ENCODE measurements around the gene METRNL. TPM values are rescaled to one million over a fixed set of nuclear protein-coding genes. Genes with fewer than 3 reads are reported as not detected.
"Not testable (repeated sequence)": the region's sequence is repeated elsewhere in the genome, so short reads cannot be mapped to it uniquely, and the experiment has no call there.

Gene METRNL
- total RNA-seq, 1 donor from 2014 or later, result 156 TPM

GRCh38 chr17:83047182-83047478 lies 32.3 kb upstream of the METRNL start:
- Histone ChIP-seq H3K4me1 (peaks cover 11% of the 10 kb centered on the region), H3K27me3 (no peaks in the 10 kb centered on the region), H3K9me3 (no peaks in the 10 kb centered on the region), H3K4me3 (no peak overlapping the region), H3K36me3 (peaks cover 0 to 1% of the 10 kb centered on the region in 2 donors), H3K27ac (no peak overlapping the region)
- TF ChIP-seq CTCF (IDR thresholded peaks at IDR 0.05) (no peak), POLR2A (IDR thresholded peaks at IDR 0.05) (no peak), POLR2AphosphoS5 (IDR thresholded peaks at IDR 0.05; ENCODE audit: insufficient read depth in 1 of 2, low read depth in 1 of 2) (no peak)
- intact Hi-C loops (cut with DNase I), result no loop called here
- DNase-seq (ENCODE audit: extremely low spot score in 2 of 2), result no peak

- H3K9me3 ChIP-seq; H3K4me3 ChIP-seq; H3K36me3 ChIP-seq; H3K27ac ChIP-seq; H3K27me3 ChIP-seq; intact Hi-C loops (cut with DNase I): not testable (repeated sequence)
- DNase-seq (ENCODE audit: extremely low spot score in 2 of 2), result peak in 1 of 2 donors; percentile 10
- peaks cover 18% of the 10 kb centered on the region for H3K4me1 ChIP-seq
These were observed 31.5 kb upstream of the METRNL start for GRCh38 chr17:83047818-83048475.

- peak overlapping the region; percentile 81 for H3K27ac ChIP-seq
- H3K4me3 ChIP-seq, result peak overlapping the region; percentile 76 to 89
- TF ChIP-seq CTCF (IDR thresholded peaks at IDR 0.05) (no peak), POLR2A (IDR thresholded peaks at IDR 0.05) (no peak), POLR2AphosphoS5 (IDR thresholded peaks at IDR 0.05; ENCODE audit: insufficient read depth in 1 of 2, low read depth in 1 of 2) (no peak)
- H3K36me3 ChIP-seq, result no peaks in the 10 kb centered on the region
- no peaks in the 10 kb centered on the region for H3K9me3 ChIP-seq
- peak in 1 of 2 donors; percentile 87 for DNase-seq (ENCODE audit: extremely low spot score in 2 of 2)
- H3K27me3 ChIP-seq, result no peaks in the 10 kb centered on the region
- intact Hi-C loops (cut with DNase I), result loop anchor here (1.0 kb wide), 1 partner anchor 29 kb away; no protein-coding TSS in a partner anchor
- H3K4me1 ChIP-seq, result peaks cover 34% of the 10 kb centered on the region
These were observed 28.6 kb upstream of the METRNL start for GRCh38 chr17:83050651-83051395.

- no peaks in the 10 kb centered on the region for H3K36me3 ChIP-seq
- peak overlapping the region; percentile 76 to 89 for H3K4me3 ChIP-seq
- intact Hi-C loops (cut with DNase I), result loop anchor here (1.0 kb wide), 1 partner anchor 29 kb away; no protein-coding TSS in a partner anchor
- H3K9me3 ChIP-seq, result no peaks in the 10 kb centered on the region
- H3K4me1 ChIP-seq, result peaks cover 41% of the 10 kb centered on the region
- H3K27ac ChIP-seq, result peak overlapping the region; percentile 97
- TF ChIP-seq CTCF (IDR thresholded peaks at IDR 0.05), result peak in 2 of 3 experiments; percentile 1 to 9
- TF ChIP-seq POLR2AphosphoS5 (IDR thresholded peaks at IDR 0.05; ENCODE audit: insufficient read depth in 1 of 2, low read depth in 1 of 2), result peak; percentile 36 to 88
- peak in 1 of 2 donors; percentile 85 for TF ChIP-seq POLR2A (IDR thresholded peaks at IDR 0.05)
- peak in 1 of 2 donors; percentile 98 for DNase-seq (ENCODE audit: extremely low spot score in 2 of 2)
- no peaks in the 10 kb centered on the region for H3K27me3 ChIP-seq
These were observed 27.8 kb upstream of the METRNL start for GRCh38 chr17:83051396-83052240.

GRCh38 chr17:83052241-83052564 lies 27.2 kb upstream of the METRNL start:
- Histone ChIP-seq H3K27me3 (no peaks in the 10 kb centered on the region), H3K9me3 (no peaks in the 10 kb centered on the region), H3K4me1 (peaks cover 44% of the 10 kb centered on the region), H3K27ac (peak overlapping the region; percentile 97), H3K36me3 (no peaks in the 10 kb centered on the region), H3K4me3 (peak overlapping the region; percentile 32 to 76)
- TF ChIP-seq CTCF (IDR thresholded peaks at IDR 0.05) (no peak), POLR2AphosphoS5 (IDR thresholded peaks at IDR 0.05; ENCODE audit: insufficient read depth in 1 of 2, low read depth in 1 of 2) (no peak), POLR2A (IDR thresholded peaks at IDR 0.05) (no peak)
- no peak for DNase-seq (ENCODE audit: extremely low spot score in 2 of 2)
- intact Hi-C loops (cut with DNase I), result no loop called here
